Upper lobe of left lung (tissue), 6 donors: ENCODE results near the gene FOXO6. TPM values are rescaled to one million over a fixed set of nuclear protein-coding genes. Genes with fewer than 3 reads are reported as not detected.
A peak's percentile ranks its signal among the peaks of the same experiment; 100 is the strongest.

Experiments used
- ATAC-seq, 2 donors: fragments of 200-7000 bp; cut with Tn5 transposase; one replicate each; pipeline ENCODE4 v1.9.1; 2022; ENCODE audit warnings: mild to moderate bottlenecking in 2 of 2, moderate library complexity in 2 of 2; ENCODE audit not compliant: low FRiP score in 2 of 2
- DNase-seq, 2 donors: peaks; one replicate each; pipeline ENCODE4 v3.0.0-alpha.2; 2019 to 2020
- H3K27ac ChIP-seq, 4 donors: fragments of 200-600 bp; sonication (generic); one replicate each; pipeline ENCODE4 v1.5.1; 2016 to 2019
- H3K27me3 ChIP-seq, 4 donors: fragments of 200-600 bp; sonication (generic); one replicate each; pipeline ENCODE4 v1.5.1; 2017 to 2019
- H3K36me3 ChIP-seq, 4 donors: fragments of 200-600 bp; sonication (generic); one replicate each; pipeline ENCODE4 v1.5.1; 2016 to 2019
- H3K4me1 ChIP-seq, 4 donors: fragments of 200-600 bp; sonication (generic); one replicate each; pipeline ENCODE4 v1.5.1; 2018 to 2019
- H3K4me3 ChIP-seq, 4 donors: fragments of 200-600 bp; sonication (generic); one replicate each; pipeline ENCODE4 v1.5.1; 2017 to 2019; ENCODE audit warnings: mild to moderate bottlenecking in 2 of 4, moderate library complexity in 1 of 4
- H3K9me3 ChIP-seq, 4 donors: fragments of 200-600 bp; sonication (generic); one replicate each; pipeline ENCODE4 v1.5.1; 2018 to 2019
- EP300 ChIP-seq, 4 donors: sonication (generic); formaldehyde crosslinking; IDR thresholded peaks; one replicate each; pipeline ENCODE4 v1.5.1; 2017; ENCODE audit warnings: antibody characterized with exemption in 4 of 4, control low read depth in 2 of 4
- POLR2A ChIP-seq, 4 donors: fragments of 450-650 bp; IDR thresholded peaks; one replicate each; pipeline ENCODE4 v1.5.1; 2016 to 2017; ENCODE audit warnings: antibody characterized with exemption in 4 of 4, mild to moderate bottlenecking in 2 of 4
- POLR2AphosphoS5 ChIP-seq, 2 donors: sonication (generic); formaldehyde crosslinking; IDR thresholded peaks; one replicate each; pipeline ENCODE4 v1.5.1; 2017; ENCODE audit warnings: antibody characterized with exemption in 2 of 2
- WGBS, 2 donors: methylation state at CpG; one replicate each; pipeline ENCODE4 v1.1.5; 2017 to 2018; 5-methylcytosine and 5-hydroxymethylcytosine counted together
- total RNA-seq, 6 donors: library from RNA; depleted of rRNA in 4 of 6; stranded (reverse); fragments of >200 nt in 4 of 6; gene quantifications; one replicate each; pipeline versions ENCODE4 v1.1.0 to v1.2.1, GENCODE V29; 2016 to 2021
- TF ChIP-seq, protein P1 (sequence below), 6 experiments: fragments of 450-650 bp in 4 of 6; fragments of 200-600 bp in 2 of 6; sonication (generic) in 2 of 6; IDR thresholded peaks; one replicate each; pipeline ENCODE4 v1.5.1; 2016 to 2019; ENCODE audit warnings: antibody characterized with exemption in 6 of 6
- donor health status: DM: no; HTN: no; CAD: no; lungs with moderate emphysema.
- donor health status: DM: no; HTN: yes; CAD: no; lungs with severe emphysema.

Gene FOXO6
- total RNA-seq, 6 donors from 2014 or later: 0.31 to 1.2 (median 0.79) TPM

- WGBS, 2 donors: 12 to 14% methylated on average over 14 to 36 of the region's 51 CpGs
- H3K4me1 ChIP-seq: peaks cover 22 to 33% (median 24%) of the 10 kb centered on the region in 4 donors
- H3K27ac ChIP-seq: peak overlapping the region in 1 of 4 donors; percentile 54
- peak in 1 of 2 donors; percentile 90 for DNase-seq
- H3K9me3 ChIP-seq: no peaks in the 10 kb centered on the region
- H3K27me3 ChIP-seq: peaks cover 0 to 27% (median 13%) of the 10 kb centered on the region in 4 donors
- peak in 1 of 2 donors; percentile 3 for ATAC-seq
- H3K4me3 ChIP-seq: peak overlapping the region; percentile 24 to 50 (median 40)
- no peaks in the 10 kb centered on the region for H3K36me3 ChIP-seq
- TF ChIP-seq POLR2AphosphoS5 (IDR thresholded peaks at IDR 0.05): no peak
- no peak for TF ChIP-seq POLR2A (IDR thresholded peaks at IDR 0.05)
- TF ChIP-seq, protein P1, sequence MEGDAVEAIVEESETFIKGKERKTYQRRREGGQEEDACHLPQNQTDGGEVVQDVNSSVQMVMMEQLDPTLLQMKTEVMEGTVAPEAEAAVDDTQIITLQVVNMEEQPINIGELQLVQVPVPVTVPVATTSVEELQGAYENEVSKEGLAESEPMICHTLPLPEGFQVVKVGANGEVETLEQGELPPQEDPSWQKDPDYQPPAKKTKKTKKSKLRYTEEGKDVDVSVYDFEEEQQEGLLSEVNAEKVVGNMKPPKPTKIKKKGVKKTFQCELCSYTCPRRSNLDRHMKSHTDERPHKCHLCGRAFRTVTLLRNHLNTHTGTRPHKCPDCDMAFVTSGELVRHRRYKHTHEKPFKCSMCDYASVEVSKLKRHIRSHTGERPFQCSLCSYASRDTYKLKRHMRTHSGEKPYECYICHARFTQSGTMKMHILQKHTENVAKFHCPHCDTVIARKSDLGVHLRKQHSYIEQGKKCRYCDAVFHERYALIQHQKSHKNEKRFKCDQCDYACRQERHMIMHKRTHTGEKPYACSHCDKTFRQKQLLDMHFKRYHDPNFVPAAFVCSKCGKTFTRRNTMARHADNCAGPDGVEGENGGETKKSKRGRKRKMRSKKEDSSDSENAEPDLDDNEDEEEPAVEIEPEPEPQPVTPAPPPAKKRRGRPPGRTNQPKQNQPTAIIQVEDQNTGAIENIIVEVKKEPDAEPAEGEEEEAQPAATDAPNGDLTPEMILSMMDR (IDR thresholded peaks at IDR 0.05): no peak
- TF ChIP-seq EP300 (IDR thresholded peaks at IDR 0.05): no peak
Observed at GRCh38 chr1:41366455-41367287, 5.4 kb downstream of the FOXO6 start.

DNA sequence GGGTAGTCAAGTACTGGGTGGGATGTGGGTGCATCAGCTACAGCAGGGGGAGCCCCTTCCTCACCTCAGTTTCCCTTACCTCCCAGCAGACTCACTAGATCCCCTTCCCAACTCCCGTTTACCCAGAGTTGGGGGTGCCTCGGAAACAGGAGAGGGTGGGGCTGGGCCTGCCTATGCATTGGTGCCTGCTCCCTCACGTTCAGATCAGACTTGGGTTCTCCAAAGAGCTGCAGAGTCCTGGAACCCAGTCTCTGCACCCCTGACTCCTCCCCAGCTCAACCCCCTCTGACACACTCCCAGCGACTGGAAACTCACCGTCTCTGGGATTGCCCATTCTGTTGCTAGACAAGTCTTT is 6.0 kb downstream of the FOXO6 start:
- peak overlapping the region in 1 of 4 donors; percentile 50 for H3K4me3 ChIP-seq
- ATAC-seq: no peak
- H3K4me1 ChIP-seq: peaks cover 22 to 32% (median 23%) of the 10 kb centered on the region in 4 donors
- no peak overlapping the region for H3K27ac ChIP-seq
- TF ChIP-seq, protein P1 (IDR thresholded peaks at IDR 0.05): no peak
- TF ChIP-seq POLR2AphosphoS5 (IDR thresholded peaks at IDR 0.05) (no peak), EP300 (IDR thresholded peaks at IDR 0.05) (no peak), POLR2A (IDR thresholded peaks at IDR 0.05) (no peak)
- H3K36me3 ChIP-seq: no peaks in the 10 kb centered on the region
- DNase-seq: no peak
- 68 to 75% methylated on average over 5 of the region's 5 CpGs for WGBS, 2 donors
- peaks cover 0 to 21% (median 11%) of the 10 kb centered on the region in 4 donors for H3K27me3 ChIP-seq
- no peaks in the 10 kb centered on the region for H3K9me3 ChIP-seq

DNA sequence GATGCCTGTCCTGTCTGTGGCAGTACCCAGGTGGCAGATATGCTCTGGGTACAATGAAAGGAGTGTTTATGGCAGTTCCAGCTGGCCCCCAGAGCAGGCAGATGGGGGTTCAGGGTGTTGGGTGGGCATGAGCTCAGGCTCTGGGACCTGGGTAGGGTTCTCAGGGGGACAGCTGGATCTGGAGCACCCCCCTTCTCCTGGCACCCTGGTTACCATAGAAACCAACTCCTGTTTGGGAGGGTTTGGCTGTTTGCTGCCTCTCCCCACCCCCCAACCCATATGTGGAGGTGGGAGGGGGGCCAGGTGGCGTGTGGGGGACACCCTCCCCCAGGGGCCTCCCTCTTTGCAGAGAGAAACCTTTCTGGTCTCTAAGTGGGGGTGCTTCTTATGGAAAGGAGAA is 7.1 kb downstream of the FOXO6 start:
- no peak for TF ChIP-seq POLR2A (IDR thresholded peaks at IDR 0.05)
- no peak for TF ChIP-seq EP300 (IDR thresholded peaks at IDR 0.05)
- TF ChIP-seq POLR2AphosphoS5 (IDR thresholded peaks at IDR 0.05): no peak
- TF ChIP-seq, protein P1 (IDR thresholded peaks at IDR 0.05): no peak
- no peak for ATAC-seq
- no peak overlapping the region for H3K4me3 ChIP-seq
- H3K36me3 ChIP-seq: no peaks in the 10 kb centered on the region
- no peak overlapping the region for H3K27ac ChIP-seq
- H3K27me3 ChIP-seq: peaks cover 0 to 12% (median 5%) of the 10 kb centered on the region in 4 donors
- H3K9me3 ChIP-seq: no peaks in the 10 kb centered on the region
- H3K4me1 ChIP-seq: peaks cover 20 to 25% (median 22%) of the 10 kb centered on the region in 4 donors
- no peak for DNase-seq
- 38 to 75% methylated on average over 1 of the region's 1 CpG for WGBS, 2 donors

- TF ChIP-seq, protein P1 (IDR thresholded peaks at IDR 0.05): no peak
- TF ChIP-seq POLR2AphosphoS5 (IDR thresholded peaks at IDR 0.05): no peak
- no peak for TF ChIP-seq POLR2A (IDR thresholded peaks at IDR 0.05)
- no peak for TF ChIP-seq EP300 (IDR thresholded peaks at IDR 0.05)
- no peak for DNase-seq
- Histone ChIP-seq H3K27ac (no peak overlapping the region), H3K4me1 (peaks cover 20 to 25% (median 22%) of the 10 kb centered on the region in 4 donors), H3K4me3 (no peak overlapping the region), H3K9me3 (no peaks in the 10 kb centered on the region), H3K36me3 (no peaks in the 10 kb centered on the region), H3K27me3 (peaks cover 0 to 11% (median 5%) of the 10 kb centered on the region in 4 donors)
- ATAC-seq: no peak
- 78 to 82% methylated on average over 7 of the region's 7 CpGs for WGBS, 2 donors
Observed at GRCh38 chr1:41368801-41369200, 7.6 kb downstream of the FOXO6 start.
